ENCODE results near the gene SLC15A3. TPM values are rescaled to one million over a fixed set of nuclear protein-coding genes. Genes with fewer than 3 reads are reported as not detected.
A peak's percentile ranks its signal among the peaks of the same experiment; 100 is the strongest.

SLC15A3 gene
- total RNA-seq, 4 donors from 2014 or later = 8.1 to 18.9 (median 12.6) TPM

DNA sequence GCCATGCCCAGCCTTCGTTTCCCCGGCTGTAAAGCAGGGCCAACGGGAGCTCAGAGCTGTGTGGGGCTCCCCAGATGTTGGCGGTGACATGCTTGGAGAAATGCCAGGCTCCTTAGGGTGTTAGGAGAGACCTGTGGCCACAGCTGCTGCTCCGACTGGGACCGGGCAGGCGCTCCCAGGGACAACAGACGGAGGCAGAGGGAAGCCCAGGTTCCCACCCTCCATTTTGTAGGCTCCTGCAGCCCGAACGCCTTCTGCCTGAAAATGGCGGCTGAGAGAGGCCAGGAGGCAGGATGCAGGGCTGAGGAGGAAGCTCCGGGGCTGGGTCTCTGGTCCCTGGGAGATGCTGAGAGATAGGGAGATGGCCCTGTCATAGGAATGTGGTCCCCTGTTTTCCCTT lies 29.5 kb upstream of the SLC15A3 start:
- 90% methylated on average over 12 of the region's 12 CpGs; no CpG with 5 or more reads in 1 of the 2 donors for WGBS, 2 donors (ENCODE audit: low coverage in 1 of 2)
- intact Hi-C loops (cut with DNase I; ENCODE audit: low total_unique reads) = no loop called here
- no peaks in the 10 kb centered on the region for H3K36me3 ChIP-seq
- no peaks in the 10 kb centered on the region for H3K27me3 ChIP-seq
- no peaks in the 10 kb centered on the region for H3K9me3 ChIP-seq
- in situ Hi-C loops (cut with MboI; ENCODE audit: low pct_ligation_motif_present in 1 of 4, low pct_unique_long_range_greater_than_20kb in 1 of 4, low sequenced_read_pairs in 3 of 4) = no loop called here
- no peak for DNase-seq
- H3K4me1 ChIP-seq = peaks cover 0 to 5% (median 0%) of the 10 kb centered on the region in 4 donors
- TF ChIP-seq POLR2A (IDR thresholded peaks at IDR 0.05) (no peak), POLR2AphosphoS5 (IDR thresholded peaks at IDR 0.05) (no peak)
- H3K4me3 ChIP-seq = no peak overlapping the region
- H3K27ac ChIP-seq = peak overlapping the region in 1 of 4 donors; percentile 32

DNA sequence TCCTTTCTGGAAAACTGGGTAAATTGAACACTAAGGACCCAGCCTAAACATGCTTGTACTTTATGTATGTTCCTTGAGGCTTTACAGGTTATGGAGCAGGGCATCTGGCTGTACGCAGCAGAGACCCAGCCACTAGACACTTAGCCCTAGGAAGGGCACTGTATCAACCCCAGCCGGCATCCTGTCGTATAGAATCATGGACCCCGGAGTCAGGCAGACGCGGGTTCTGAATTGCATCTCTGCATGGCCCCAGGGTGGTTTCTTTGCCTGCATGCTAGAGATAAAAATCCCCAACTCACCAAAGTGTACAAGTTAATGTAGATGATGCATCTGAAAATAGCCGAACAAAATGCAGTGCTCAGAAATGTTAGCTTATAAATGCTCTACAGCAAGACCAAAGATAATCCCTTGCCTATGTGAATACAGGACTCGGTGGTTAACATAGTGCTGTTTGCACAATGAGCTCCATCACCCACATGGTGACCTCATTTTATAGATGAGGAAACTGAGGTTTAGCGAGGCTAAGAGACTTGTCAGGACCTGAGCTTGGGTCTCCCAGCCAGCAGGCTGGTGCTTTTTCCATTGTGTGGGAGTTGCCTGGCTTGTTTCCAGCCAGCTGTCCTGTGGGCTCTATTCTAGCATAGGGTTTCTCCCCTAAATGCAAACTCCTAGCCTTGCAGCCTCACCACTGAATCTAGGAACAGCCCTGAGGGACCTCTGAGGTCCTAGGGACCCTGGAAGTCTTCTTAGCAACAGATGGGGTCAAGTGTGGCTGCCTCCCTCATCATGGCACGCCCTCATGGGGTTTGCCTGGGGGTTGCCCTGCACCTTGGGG lies 26.8 kb upstream of the SLC15A3 start:
- DNase-seq = no peak
- peaks cover 0 to 5% (median 0%) of the 10 kb centered on the region in 4 donors for H3K4me1 ChIP-seq
- no peak overlapping the region for H3K4me3 ChIP-seq
- in situ Hi-C loops (cut with MboI; ENCODE audit: low pct_ligation_motif_present in 1 of 4, low pct_unique_long_range_greater_than_20kb in 1 of 4, low sequenced_read_pairs in 3 of 4) = no loop called here
- H3K9me3 ChIP-seq = no peaks in the 10 kb centered on the region
- TF ChIP-seq, protein P1, sequence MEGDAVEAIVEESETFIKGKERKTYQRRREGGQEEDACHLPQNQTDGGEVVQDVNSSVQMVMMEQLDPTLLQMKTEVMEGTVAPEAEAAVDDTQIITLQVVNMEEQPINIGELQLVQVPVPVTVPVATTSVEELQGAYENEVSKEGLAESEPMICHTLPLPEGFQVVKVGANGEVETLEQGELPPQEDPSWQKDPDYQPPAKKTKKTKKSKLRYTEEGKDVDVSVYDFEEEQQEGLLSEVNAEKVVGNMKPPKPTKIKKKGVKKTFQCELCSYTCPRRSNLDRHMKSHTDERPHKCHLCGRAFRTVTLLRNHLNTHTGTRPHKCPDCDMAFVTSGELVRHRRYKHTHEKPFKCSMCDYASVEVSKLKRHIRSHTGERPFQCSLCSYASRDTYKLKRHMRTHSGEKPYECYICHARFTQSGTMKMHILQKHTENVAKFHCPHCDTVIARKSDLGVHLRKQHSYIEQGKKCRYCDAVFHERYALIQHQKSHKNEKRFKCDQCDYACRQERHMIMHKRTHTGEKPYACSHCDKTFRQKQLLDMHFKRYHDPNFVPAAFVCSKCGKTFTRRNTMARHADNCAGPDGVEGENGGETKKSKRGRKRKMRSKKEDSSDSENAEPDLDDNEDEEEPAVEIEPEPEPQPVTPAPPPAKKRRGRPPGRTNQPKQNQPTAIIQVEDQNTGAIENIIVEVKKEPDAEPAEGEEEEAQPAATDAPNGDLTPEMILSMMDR (IDR thresholded peaks at IDR 0.05) = no peak
- no peak for TF ChIP-seq POLR2AphosphoS5 (IDR thresholded peaks at IDR 0.05)
- TF ChIP-seq POLR2A (IDR thresholded peaks at IDR 0.05) = no peak
- no peak for TF ChIP-seq EP300 (IDR thresholded peaks at IDR 0.05; ENCODE audit: low read depth)
- H3K27ac ChIP-seq = peak overlapping the region in 2 of 4 donors; percentile 46
- intact Hi-C loops (cut with DNase I; ENCODE audit: low total_unique reads) = no loop called here
- H3K27me3 ChIP-seq = no peaks in the 10 kb centered on the region
- no peaks in the 10 kb centered on the region for H3K36me3 ChIP-seq
- 80% methylated on average over 10 of the region's 10 CpGs; no CpG with 5 or more reads in 1 of the 2 donors for WGBS, 2 donors (ENCODE audit: low coverage in 1 of 2)

DNA sequence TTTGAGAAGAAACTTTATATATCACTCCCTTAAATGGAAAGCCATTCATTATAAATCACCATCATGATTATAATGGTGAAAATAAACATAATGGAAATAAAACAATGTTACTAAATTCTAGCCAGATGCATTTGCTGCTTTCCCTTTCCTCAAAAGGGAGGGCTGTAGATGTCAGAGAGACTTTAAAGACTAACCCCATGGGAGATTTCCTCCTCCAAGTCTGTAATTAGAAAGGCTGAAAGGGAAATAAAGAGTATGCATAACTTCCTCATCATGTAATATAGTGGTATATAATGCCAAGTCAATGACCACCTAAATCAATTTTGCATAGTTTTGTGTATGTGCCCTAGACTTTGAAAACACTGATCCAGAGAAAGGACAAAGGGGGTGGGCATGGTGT lies 25.9 kb upstream of the SLC15A3 start:
- Histone ChIP-seq H3K4me1 (peaks cover 0 to 5% (median 0%) of the 10 kb centered on the region in 4 donors), H3K4me3 (no peak overlapping the region), H3K9me3 (no peaks in the 10 kb centered on the region), H3K36me3 (no peaks in the 10 kb centered on the region), H3K27ac (peak overlapping the region in 3 of 4 donors; percentile 4 to 46 (median 23)), H3K27me3 (no peaks in the 10 kb centered on the region)
- intact Hi-C loops (cut with DNase I; ENCODE audit: low total_unique reads) = no loop called here
- no peak for DNase-seq
- no peak for TF ChIP-seq EP300 (IDR thresholded peaks at IDR 0.05; ENCODE audit: low read depth)
- TF ChIP-seq POLR2A (IDR thresholded peaks at IDR 0.05) = no peak
- TF ChIP-seq, protein P1 (IDR thresholded peaks at IDR 0.05) = no peak
- TF ChIP-seq POLR2AphosphoS5 (IDR thresholded peaks at IDR 0.05) = no peak
- in situ Hi-C loops (cut with MboI; ENCODE audit: low pct_ligation_motif_present in 1 of 4, low pct_unique_long_range_greater_than_20kb in 1 of 4, low sequenced_read_pairs in 3 of 4) = no loop called here

DNA sequence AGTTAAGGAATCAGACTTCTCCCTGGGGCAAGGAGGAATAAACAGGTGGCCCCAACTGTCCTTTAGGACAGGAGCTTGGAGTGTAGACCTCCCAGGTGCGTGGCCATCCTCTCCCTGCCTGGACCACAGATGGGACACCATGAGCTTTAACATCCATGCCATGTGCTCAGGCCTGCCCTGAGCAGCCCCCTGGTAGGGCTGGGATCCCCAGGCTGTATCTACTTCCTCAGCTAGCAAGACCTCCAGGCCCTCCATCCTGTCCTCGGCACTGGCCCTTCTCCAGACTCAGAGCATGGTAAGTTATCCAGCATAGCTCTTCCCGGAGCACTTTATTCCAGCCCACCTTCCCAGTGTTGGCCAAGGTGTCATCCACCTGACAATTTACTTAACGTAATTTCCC lies 25.2 kb upstream of the SLC15A3 start:
- in situ Hi-C loops (cut with MboI; ENCODE audit: low pct_ligation_motif_present in 1 of 4, low pct_unique_long_range_greater_than_20kb in 1 of 4, low sequenced_read_pairs in 3 of 4) = no loop called here
- Histone ChIP-seq H3K27me3 (no peaks in the 10 kb centered on the region), H3K9me3 (no peaks in the 10 kb centered on the region), H3K36me3 (no peaks in the 10 kb centered on the region), H3K27ac (no peak overlapping the region), H3K4me3 (no peak overlapping the region), H3K4me1 (peaks cover 0 to 5% (median 0%) of the 10 kb centered on the region in 4 donors)
- 86 to 88% methylated on average over 2 to 4 of the region's 4 CpGs for WGBS, 2 donors (ENCODE audit: low coverage in 1 of 2)
- TF ChIP-seq POLR2A (IDR thresholded peaks at IDR 0.05) = no peak
- no peak for TF ChIP-seq EP300 (IDR thresholded peaks at IDR 0.05; ENCODE audit: low read depth)
- TF ChIP-seq, protein P1 (IDR thresholded peaks at IDR 0.05) = no peak
- TF ChIP-seq POLR2AphosphoS5 (IDR thresholded peaks at IDR 0.05) = no peak
- intact Hi-C loops (cut with DNase I; ENCODE audit: low total_unique reads) = no loop called here
- DNase-seq = no peak
